DND-41 (cell line): ENCODE measurements around the gene LMF1.

Source experiments
- EZH2 ChIP-seq: IDR thresholded peaks from 3 replicates; pipeline ENCODE4 v1.6.1; 2012; ENCODE audit warnings: borderline replicate concordance, low read depth, mild to moderate bottlenecking, moderate library complexity, low read length, inconsistent platforms; ENCODE audit not compliant: severe bottlenecking
- TF ChIP-seq, protein P1 (sequence below): IDR thresholded peaks from 2 replicates; pipeline ENCODE4 v1.5.1; 2012; ENCODE audit warnings: borderline replicate concordance, low read length, moderate library complexity, mild to moderate bottlenecking; ENCODE audit not compliant: poor library complexity, severe bottlenecking; ENCODE audit errors: extremely low read depth

- TF ChIP-seq EZH2 = no peak
- TF ChIP-seq, protein P1, sequence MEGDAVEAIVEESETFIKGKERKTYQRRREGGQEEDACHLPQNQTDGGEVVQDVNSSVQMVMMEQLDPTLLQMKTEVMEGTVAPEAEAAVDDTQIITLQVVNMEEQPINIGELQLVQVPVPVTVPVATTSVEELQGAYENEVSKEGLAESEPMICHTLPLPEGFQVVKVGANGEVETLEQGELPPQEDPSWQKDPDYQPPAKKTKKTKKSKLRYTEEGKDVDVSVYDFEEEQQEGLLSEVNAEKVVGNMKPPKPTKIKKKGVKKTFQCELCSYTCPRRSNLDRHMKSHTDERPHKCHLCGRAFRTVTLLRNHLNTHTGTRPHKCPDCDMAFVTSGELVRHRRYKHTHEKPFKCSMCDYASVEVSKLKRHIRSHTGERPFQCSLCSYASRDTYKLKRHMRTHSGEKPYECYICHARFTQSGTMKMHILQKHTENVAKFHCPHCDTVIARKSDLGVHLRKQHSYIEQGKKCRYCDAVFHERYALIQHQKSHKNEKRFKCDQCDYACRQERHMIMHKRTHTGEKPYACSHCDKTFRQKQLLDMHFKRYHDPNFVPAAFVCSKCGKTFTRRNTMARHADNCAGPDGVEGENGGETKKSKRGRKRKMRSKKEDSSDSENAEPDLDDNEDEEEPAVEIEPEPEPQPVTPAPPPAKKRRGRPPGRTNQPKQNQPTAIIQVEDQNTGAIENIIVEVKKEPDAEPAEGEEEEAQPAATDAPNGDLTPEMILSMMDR = no peak
These were observed 51.8 kb downstream of the LMF1 start for GRCh38 chr16:918741-919657.
